ENCODE data around the gene KANSL1L.

Gene KANSL1L

GRCh38 chr2:209986415-209986814 is 184.8 kb downstream of the KANSL1L start:
- no peak overlapping the region for H3K4me3 ChIP-seq
- DNase-seq (ENCODE audit: low read depth, low spot score), result no peak
- no peaks in the 10 kb centered on the region for H3K9me3 ChIP-seq (ENCODE audit: low read depth, low read length)
- no peak overlapping the region for H3K27ac ChIP-seq
- no peak for TF ChIP-seq POLR2AphosphoS5 (IDR thresholded peaks at IDR 0.05; ENCODE audit: borderline replicate concordance, low read depth, low read length)
- no peak for TF ChIP-seq EZH2 (IDR thresholded peaks at IDR 0.05)
- TF ChIP-seq FOXP2 (optimal IDR thresholded peaks at IDR 0.05; ENCODE audit: control extremely low read depth, extremely low read length, insufficient read depth), result no peak
- H3K9ac ChIP-seq (ENCODE audit: insufficient read length), result no peak overlapping the region
- H3K36me3 ChIP-seq (ENCODE audit: insufficient read depth, low read length), result no peaks in the 10 kb centered on the region

- H3K36me3 ChIP-seq (ENCODE audit: insufficient read depth, low read length), result no peaks in the 10 kb centered on the region
- H3K27ac ChIP-seq, result no peak overlapping the region
- no peak overlapping the region for H3K4me3 ChIP-seq
- H3K9ac ChIP-seq (ENCODE audit: insufficient read length), result no peak overlapping the region
- no peak for TF ChIP-seq EZH2 (IDR thresholded peaks at IDR 0.05)
- no peak for TF ChIP-seq POLR2AphosphoS5 (IDR thresholded peaks at IDR 0.05; ENCODE audit: borderline replicate concordance, low read depth, low read length)
- no peak for TF ChIP-seq FOXP2 (optimal IDR thresholded peaks at IDR 0.05; ENCODE audit: control extremely low read depth, extremely low read length, insufficient read depth)
- DNase-seq (ENCODE audit: low read depth, low spot score), result no peak
- H3K9me3 ChIP-seq (ENCODE audit: low read depth, low read length), result no peaks in the 10 kb centered on the region
Measured at GRCh38 chr2:209985874-209986273, 185.3 kb downstream of the KANSL1L start.

GRCh38 chr2:209984291-209984690 is 186.9 kb downstream of the KANSL1L start:
- no peaks in the 10 kb centered on the region for H3K9me3 ChIP-seq (ENCODE audit: low read depth, low read length)
- H3K9ac ChIP-seq (ENCODE audit: insufficient read length), result no peak overlapping the region
- H3K36me3 ChIP-seq (ENCODE audit: insufficient read depth, low read length), result no peaks in the 10 kb centered on the region
- no peak for DNase-seq (ENCODE audit: low read depth, low spot score)
- no peak overlapping the region for H3K4me3 ChIP-seq
- H3K27ac ChIP-seq, result no peak overlapping the region
- no peak for TF ChIP-seq POLR2AphosphoS5 (IDR thresholded peaks at IDR 0.05; ENCODE audit: borderline replicate concordance, low read depth, low read length)
- TF ChIP-seq EZH2 (IDR thresholded peaks at IDR 0.05), result no peak
- no peak for TF ChIP-seq FOXP2 (optimal IDR thresholded peaks at IDR 0.05; ENCODE audit: control extremely low read depth, extremely low read length, insufficient read depth)

- H3K36me3 ChIP-seq (ENCODE audit: insufficient read depth, low read length), result no peaks in the 10 kb centered on the region
- H3K9ac ChIP-seq (ENCODE audit: insufficient read length), result no peak overlapping the region
- DNase-seq (ENCODE audit: low read depth, low spot score), result no peak
- TF ChIP-seq POLR2AphosphoS5 (IDR thresholded peaks at IDR 0.05; ENCODE audit: borderline replicate concordance, low read depth, low read length) (no peak), EZH2 (IDR thresholded peaks at IDR 0.05) (no peak), FOXP2 (optimal IDR thresholded peaks at IDR 0.05; ENCODE audit: control extremely low read depth, extremely low read length, insufficient read depth) (no peak)
- no peaks in the 10 kb centered on the region for H3K9me3 ChIP-seq (ENCODE audit: low read depth, low read length)
- H3K27ac ChIP-seq, result no peak overlapping the region
- H3K4me3 ChIP-seq, result no peak overlapping the region
Measured at GRCh38 chr2:209977386-209978239, 193.6 kb downstream of the KANSL1L start.

GRCh38 chr2:209976698-209977385 is 194.4 kb downstream of the KANSL1L start:
- H3K36me3 ChIP-seq (ENCODE audit: insufficient read depth, low read length), result no peaks in the 10 kb centered on the region
- no peak overlapping the region for H3K27ac ChIP-seq
- no peaks in the 10 kb centered on the region for H3K9me3 ChIP-seq (ENCODE audit: low read depth, low read length)
- H3K4me3 ChIP-seq, result no peak overlapping the region
- no peak for DNase-seq (ENCODE audit: low read depth, low spot score)
- H3K9ac ChIP-seq (ENCODE audit: insufficient read length), result no peak overlapping the region
- TF ChIP-seq POLR2AphosphoS5 (IDR thresholded peaks at IDR 0.05; ENCODE audit: borderline replicate concordance, low read depth, low read length) (no peak), EZH2 (IDR thresholded peaks at IDR 0.05) (no peak)

GRCh38 chr2:209974576-209974975 is 196.6 kb downstream of the KANSL1L start:
- Histone ChIP-seq H3K9me3 (ENCODE audit: low read depth, low read length) (no peaks in the 10 kb centered on the region), H3K4me3 (no peak overlapping the region), H3K27ac (no peak overlapping the region), H3K36me3 (ENCODE audit: insufficient read depth, low read length) (no peaks in the 10 kb centered on the region), H3K9ac (ENCODE audit: insufficient read length) (no peak overlapping the region)
- TF ChIP-seq POLR2AphosphoS5 (IDR thresholded peaks at IDR 0.05; ENCODE audit: borderline replicate concordance, low read depth, low read length), result no peak
- TF ChIP-seq EZH2 (IDR thresholded peaks at IDR 0.05), result no peak
- TF ChIP-seq FOXP2 (optimal IDR thresholded peaks at IDR 0.05; ENCODE audit: control extremely low read depth, extremely low read length, insufficient read depth), result no peak
- DNase-seq (ENCODE audit: low read depth, low spot score), result no peak

GRCh38 chr2:209973328-209973727 is 197.9 kb downstream of the KANSL1L start:
- TF ChIP-seq EZH2 (IDR thresholded peaks at IDR 0.05), result no peak
- TF ChIP-seq FOXP2 (optimal IDR thresholded peaks at IDR 0.05; ENCODE audit: control extremely low read depth, extremely low read length, insufficient read depth), result no peak
- no peak for TF ChIP-seq POLR2AphosphoS5 (IDR thresholded peaks at IDR 0.05; ENCODE audit: borderline replicate concordance, low read depth, low read length)
- no peak overlapping the region for H3K4me3 ChIP-seq
- no peak overlapping the region for H3K9ac ChIP-seq (ENCODE audit: insufficient read length)
- H3K27ac ChIP-seq, result no peak overlapping the region
- no peaks in the 10 kb centered on the region for H3K36me3 ChIP-seq (ENCODE audit: insufficient read depth, low read length)
- no peak for DNase-seq (ENCODE audit: low read depth, low spot score)
- H3K9me3 ChIP-seq (ENCODE audit: low read depth, low read length), result no peaks in the 10 kb centered on the region

All from SK-N-MC (cell line).